ENCODE data around the gene MAST4. TPM values are rescaled to one million over a fixed set of nuclear protein-coding genes. Genes with fewer than 3 reads are reported as not detected.
"Not testable (repeated sequence)": the region's sequence is repeated elsewhere in the genome, so short reads cannot be mapped to it uniquely, and the experiment has no call there.

MAST4 gene
- total and polyA plus RNA-seq, 2 of the 13 experiments (the other 11 are each of a cell fraction or from before 2014, with no cell fraction given): 3.4 to 3.7 TPM

- Histone ChIP-seq H3K27me3 (ENCODE audit: control insufficient read depth in 1 of 2, insufficient read depth in 2 of 2, low read length in 2 of 2) (no peaks in the 10 kb centered on the region), H3K9me3 (ENCODE audit: low read length) (no peaks in the 10 kb centered on the region), H3K4me2 (ENCODE audit: low read depth, low read length) (no peak overlapping the region), H3K4me3 (replicated peaks in 1 of 3; ENCODE audit: insufficient read depth in 1 of 3, low read depth in 2 of 3, low read length in 3 of 3) (no peak overlapping the region), H3K36me3 (replicated peaks in 1 of 2; ENCODE audit: control insufficient read depth in 1 of 2, insufficient read depth in 2 of 2, low read length in 2 of 2) (no peaks in the 10 kb centered on the region; a peak in 1 of 5 replicates), H4K20me1 (ENCODE audit: insufficient read depth, low read length) (no peaks in the 10 kb centered on the region), H2AFZ (ENCODE audit: low read length) (no peak overlapping the region), H3K79me2 (ENCODE audit: insufficient read depth, low read length) (no peaks in the 10 kb centered on the region), H3K4me1 (ENCODE audit: insufficient read depth, low read length) (no peaks in the 10 kb centered on the region), H3K27ac (ENCODE audit: extremely low read length, insufficient read depth, low read length) (no peak overlapping the region), H3K9ac (ENCODE audit: insufficient read depth, low read depth, low read length) (no peak overlapping the region)
- TF ChIP-seq ZNF800 (CRISPR knock-in tag; IDR thresholded peaks at IDR 0.05): no peak
- TF ChIP-seq THAP7 (CRISPR knock-in tag; IDR thresholded peaks at IDR 0.05): no peak
- no peak for TF ChIP-seq ZNF597 (CRISPR knock-in tag; IDR thresholded peaks at IDR 0.05)
- no peak for TF ChIP-seq NFKB2 (CRISPR knock-in tag; IDR thresholded peaks at IDR 0.05; ENCODE audit: borderline replicate concordance)
- TF ChIP-seq HDAC6 (IDR thresholded peaks at IDR 0.05; ENCODE audit: low read depth, low read length): no peak
- no peak for TF ChIP-seq HNRNPL (IDR thresholded peaks at IDR 0.05; ENCODE audit: low read depth, low read length)
- TF ChIP-seq FOXC1 (CRISPR knock-in tag; IDR thresholded peaks at IDR 0.05; ENCODE audit: borderline replicate concordance): no peak
- TF ChIP-seq ZNF264 (CRISPR knock-in tag; IDR thresholded peaks at IDR 0.05): no peak
- no peak for TF ChIP-seq ZNF792 (CRISPR knock-in tag; IDR thresholded peaks at IDR 0.05)
- no peak for TF ChIP-seq SIX1 (CRISPR knock-in tag; IDR thresholded peaks at IDR 0.05; ENCODE audit: borderline replicate concordance)
- FAIRE-seq (no peak), ATAC-seq (no peak), DNase-seq (ENCODE audit: low spot score) (no peak)
- intact Hi-C loops (cut with micrococcal nuclease; ENCODE audit: unreplicated experiment): no loop called here
- BruUV-seq (replicated peaks): no TSS peak
- in situ Hi-C loops (cut with HindIII; ENCODE audit: extremely low pct_ligation_motif_present, low pct_unique_long_range_greater_than_20kb): no loop called here
- WGBS (ENCODE audit: low lambda C conversion rate): 93% methylated on average over 3 of the region's 3 CpGs
- POLR2A ChIA-PET: no interaction called here
- CTCF ChIA-PET (ENCODE audit: low intra/inter-chr PET ratio, low total read pairs): no interaction called here
Measured at GRCh38 chr5:67170767-67171166, 574.6 kb downstream of the MAST4 start.

- intact Hi-C loops (cut with micrococcal nuclease; ENCODE audit: unreplicated experiment); H3K27me3 ChIP-seq (ENCODE audit: control insufficient read depth in 1 of 2, insufficient read depth in 2 of 2, low read length in 2 of 2); POLR2A ChIA-PET; H3K9me3 ChIP-seq (ENCODE audit: low read length); in situ Hi-C loops (cut with HindIII; ENCODE audit: extremely low pct_ligation_motif_present, low pct_unique_long_range_greater_than_20kb); H3K4me1 ChIP-seq (ENCODE audit: insufficient read depth, low read length); H4K20me1 ChIP-seq (ENCODE audit: insufficient read depth, low read length); DNase-seq (ENCODE audit: low spot score); H3K4me2 ChIP-seq (ENCODE audit: low read depth, low read length); H3K27ac ChIP-seq (ENCODE audit: extremely low read length, insufficient read depth, low read length); H2AFZ ChIP-seq (ENCODE audit: low read length); H3K4me3 ChIP-seq (replicated peaks in 1 of 3; ENCODE audit: insufficient read depth in 1 of 3, low read depth in 2 of 3, low read length in 3 of 3); H3K9ac ChIP-seq (ENCODE audit: insufficient read depth, low read depth, low read length); BruUV-seq (replicated peaks); ATAC-seq; H3K79me2 ChIP-seq (ENCODE audit: insufficient read depth, low read length); FAIRE-seq; H3K36me3 ChIP-seq (replicated peaks in 1 of 2; ENCODE audit: control insufficient read depth in 1 of 2, insufficient read depth in 2 of 2, low read length in 2 of 2); CTCF ChIA-PET (ENCODE audit: low intra/inter-chr PET ratio, low total read pairs): not testable (repeated sequence)
- WGBS (ENCODE audit: low lambda C conversion rate): 70% methylated on average over 1 of the region's 2 CpGs
Measured at GRCh38 chr5:67173351-67173750, 577.2 kb downstream of the MAST4 start.

Data from HepG2 (cell line).